Adrenal gland (tissue), 19 donors: ENCODE data around the gene ZNF215. TPM values are rescaled to one million over a fixed set of nuclear protein-coding genes. Genes with fewer than 3 reads are reported as not detected.
"Not testable (repeated sequence)": the region's sequence is repeated elsewhere in the genome, so short reads cannot be mapped to it uniquely, and the experiment has no call there.

Experiments
- DNase-seq, 7 donors: peaks; one replicate each; pipeline ENCODE4 v3.0.0-alpha.2; 2019 to 2020
- H3K27ac ChIP-seq, 5 donors: fragments of 200-600 bp; sonication (generic) in 4 of 5; 1 replicate in 3 of 5; 2 replicates in 2 of 5; pipeline versions ENCODE4 v1.5.1 to v1.8.0; 2016 to 2020; ENCODE audit warnings: mild to moderate bottlenecking in 1 of 5
- H3K27me3 ChIP-seq: fragments of 200-600 bp; 2 replicates; pipeline ENCODE4 v1.8.0; 2021
- H3K36me3 ChIP-seq, 2 donors: fragments of 200-600 bp; replicated peaks in 1 of 2; 1 replicate in 1 of 2; 2 replicates in 1 of 2; pipeline versions ENCODE4 v1.5.1 to v1.8.0; 2018 to 2022
- H3K4me1 ChIP-seq, 2 donors: fragments of 200-600 bp; replicated peaks in 1 of 2; 1 replicate in 1 of 2; 2 replicates in 1 of 2; pipeline versions ENCODE4 v1.5.1 to v1.8.0; 2018 to 2021
- H3K4me3 ChIP-seq, 4 donors: fragments of 200-600 bp; sonication (generic) in 3 of 4; one replicate each; pipeline ENCODE4 v1.5.1; 2016 to 2018
- H3K9me3 ChIP-seq, 3 donors: fragments of 200-600 bp; sonication (generic) in 1 of 3; replicated peaks in 1 of 3; 1 replicate in 2 of 3; 2 replicates in 1 of 3; pipeline versions ENCODE4 v1.5.1 to v1.8.0; 2016 to 2021
- POLR2A ChIP-seq, 2 donors: fragments of 450-650 bp; IDR thresholded peaks; one replicate each; pipeline ENCODE4 v1.6.1; 2017; ENCODE audit warnings: antibody characterized with exemption in 2 of 2, mild to moderate bottlenecking in 2 of 2, moderate library complexity in 1 of 2
- WGBS, 4 donors: extraction: QIAGEN DNeasy Blood & Tissue Kit in 2 of 4; methylation state at CpG; one replicate each; pipeline versions ENCODE4 v1.1.5 to v1.1.7; 2013 to 2017; 5-methylcytosine and 5-hydroxymethylcytosine counted together
- intact Hi-C, 2 donors: fragments of 100-400 bp; cut with DNase I; formaldehyde crosslinking; loops; one replicate each; pipeline versions ENCODE4 v1.14.1 to v1.15.0; 2022 to 2023
- long read RNA-seq, 10 donors: library from polyadenylated mRNA in 3 of 10; unstranded in 2 of 10; stranded (forward) in 1 of 10; transcript quantifications; one replicate each; pipeline ENCODE4 v2.0.0 and lab custom pipeline, GENCODE V29; 2021 to 2026
- polyA plus RNA-seq, 3 donors: library from polyadenylated mRNA; stranded (reverse); fragments of 200-250 nt in 2 of 3; fragments of 350-450 nt in 1 of 3; fragmentation: Illumina TruSeq in 1 of 3; extraction: RNeasy Lipid Tissue Mini Kit (QIAGEN cat#74804) in 1 of 3; gene quantifications; one replicate each; pipeline ENCODE4 v1.2.3, GENCODE V29; 2013 to 2014
- total RNA-seq, 9 donors: library from RNA; depleted of rRNA in 4 of 9; stranded (reverse); fragments of >200 nt in 4 of 9; fragments of 120-200 nt in 1 of 9; fragmentation: NEBNext Ultra II Directional in 1 of 9; extraction: Animal tissue kit (Norgen Biotek cat#: 25700) in 1 of 9; gene quantifications; one replicate each; pipeline versions ENCODE4 v1.1.0 to v1.2.4, GENCODE V29; 2013 to 2023
- TF ChIP-seq, protein P1 (sequence below), 6 experiments: fragments of 450-650 bp in 4 of 6; fragments of 200-600 bp in 2 of 6; sonication (generic) in 1 of 6; IDR thresholded peaks; 1 replicate in 5 of 6; 2 replicates in 1 of 6; pipeline versions ENCODE4 v1.5.1 to v1.8.0; 2016 to 2021; ENCODE audit warnings: antibody characterized with exemption in 6 of 6, mild to moderate bottlenecking in 2 of 6, moderate library complexity in 1 of 6
- donor health status: healthy with polysubstance abuse.
- donor health status: Bipolar disorder and iron deficiency.
- donor health status: DM: yes; HTN: yes; CAD: no.
- donor health status: DM: no; HTN: no; CAD: no.
- donor health status: DM: no; HTN: no; CAD: no.
- donor health status: DM: yes; HTN: yes; CAD: no.

ZNF215 gene
- total RNA-seq = 1 to 10 TPM in 6 of 9 donors, under 1 TPM in 3; 0.51 to 2.6 (median 1.8) TPM
- 1 to 10 TPM in 1 of 3 donors, under 1 TPM in 2; 0.34 to 2.6 (median 0.64) TPM for polyA plus RNA-seq
- long read RNA-seq, donor 1 = 0 reads
- long read RNA-seq, donor 2 = 0 reads
- long read RNA-seq, donor 3 = 0 reads
- long read RNA-seq, donor 4 = 0 reads
- long read RNA-seq, donor 5, partial matches to known transcripts = 0 of 1 reads
- long read RNA-seq, donor 5, other reads (novel, unspliced or antisense) = 0 of 1 reads
- long read RNA-seq, donor 6 = 0 reads
- long read RNA-seq, donor 7 = 0 reads
- long read RNA-seq, donor 8 = 0 reads
- long read RNA-seq, donor 9 = 0 reads
- long read RNA-seq, donor 10 = 0 reads

- intact Hi-C loops = no loop called here
- Histone ChIP-seq H3K9me3 (no peaks in the 10 kb centered on the region), H3K27ac (peak within 1 kb of the TSS in 3 of 5 donors; percentile 35 to 73 (median 55)), H3K4me1 (no peaks in the 10 kb centered on the region), H3K27me3 (no peaks in the 10 kb centered on the region), H3K36me3 (no peaks in the 10 kb centered on the region), H3K4me3 (peak within 1 kb of the TSS in 2 of 4 donors; percentile 29 to 78)
- TF ChIP-seq, protein P1, sequence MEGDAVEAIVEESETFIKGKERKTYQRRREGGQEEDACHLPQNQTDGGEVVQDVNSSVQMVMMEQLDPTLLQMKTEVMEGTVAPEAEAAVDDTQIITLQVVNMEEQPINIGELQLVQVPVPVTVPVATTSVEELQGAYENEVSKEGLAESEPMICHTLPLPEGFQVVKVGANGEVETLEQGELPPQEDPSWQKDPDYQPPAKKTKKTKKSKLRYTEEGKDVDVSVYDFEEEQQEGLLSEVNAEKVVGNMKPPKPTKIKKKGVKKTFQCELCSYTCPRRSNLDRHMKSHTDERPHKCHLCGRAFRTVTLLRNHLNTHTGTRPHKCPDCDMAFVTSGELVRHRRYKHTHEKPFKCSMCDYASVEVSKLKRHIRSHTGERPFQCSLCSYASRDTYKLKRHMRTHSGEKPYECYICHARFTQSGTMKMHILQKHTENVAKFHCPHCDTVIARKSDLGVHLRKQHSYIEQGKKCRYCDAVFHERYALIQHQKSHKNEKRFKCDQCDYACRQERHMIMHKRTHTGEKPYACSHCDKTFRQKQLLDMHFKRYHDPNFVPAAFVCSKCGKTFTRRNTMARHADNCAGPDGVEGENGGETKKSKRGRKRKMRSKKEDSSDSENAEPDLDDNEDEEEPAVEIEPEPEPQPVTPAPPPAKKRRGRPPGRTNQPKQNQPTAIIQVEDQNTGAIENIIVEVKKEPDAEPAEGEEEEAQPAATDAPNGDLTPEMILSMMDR (IDR thresholded peaks at IDR 0.05) = no peak
- peak in 1 of 2 donors; percentile 10 for TF ChIP-seq POLR2A (IDR thresholded peaks at IDR 0.05)
- peak; percentile 56 to 85 (median 79) for DNase-seq
- WGBS, 4 donors = 1 to 2% (median 2%) methylated on average over 26 to 61 of the region's 61 CpGs
Measured at GRCh38 chr11:6926208-6927029, at the start of gene ZNF215. ZNF215 (plus strand) TSS chr11:6926426; CDS start chr11:6932273, 5,847 bp downstream.

DNA sequence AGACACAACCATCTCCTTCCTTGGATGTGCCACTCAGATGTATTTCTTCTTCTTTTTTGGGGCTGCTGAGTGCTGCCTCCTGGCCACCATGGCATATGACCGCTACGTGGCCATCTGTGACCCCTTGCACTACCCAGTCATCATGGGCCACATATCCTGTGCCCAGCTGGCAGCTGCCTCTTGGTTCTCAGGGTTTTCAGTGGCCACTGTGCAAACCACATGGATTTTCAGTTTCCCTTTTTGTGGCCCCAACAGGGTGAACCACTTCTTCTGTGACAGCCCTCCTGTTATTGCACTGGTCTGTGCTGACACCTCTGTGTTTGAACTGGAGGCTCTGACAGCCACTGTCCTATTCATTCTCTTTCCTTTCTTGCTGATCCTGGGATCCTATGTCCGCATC is 49.3 kb upstream of the ZNF215 start:
- WGBS, 4 donors = 66 to 89% (median 83%) methylated on average over 3 of the region's 3 CpGs
- TF ChIP-seq, protein P1 (IDR thresholded peaks at IDR 0.05) = no peak
- no peak for TF ChIP-seq POLR2A (IDR thresholded peaks at IDR 0.05)
- Histone ChIP-seq H3K36me3 (no peaks in the 10 kb centered on the region), H3K27me3 (no peaks in the 10 kb centered on the region), H3K27ac (no peak overlapping the region), H3K4me1 (no peaks in the 10 kb centered on the region), H3K9me3 (no peaks in the 10 kb centered on the region), H3K4me3 (no peak overlapping the region)
- DNase-seq = no peak
- intact Hi-C loops = no loop called here

- intact Hi-C loops = no loop called here
- no peaks in the 10 kb centered on the region for H3K27me3 ChIP-seq
- no peak overlapping the region for H3K27ac ChIP-seq
- H3K4me3 ChIP-seq = no peak overlapping the region
- H3K36me3 ChIP-seq = no peaks in the 10 kb centered on the region
- H3K9me3 ChIP-seq = no peaks in the 10 kb centered on the region
- DNase-seq = no peak
- H3K4me1 ChIP-seq = no peaks in the 10 kb centered on the region
- TF ChIP-seq POLR2A (IDR thresholded peaks at IDR 0.05) = no peak
Measured at GRCh38 chr11:6882751-6883150, 43.5 kb upstream of the ZNF215 start.

GRCh38 chr11:6887711-6888110 is 38.5 kb upstream of the ZNF215 start:
- H3K4me1 ChIP-seq, H3K27me3 ChIP-seq, H3K9me3 ChIP-seq, H3K4me3 ChIP-seq, DNase-seq, H3K36me3 ChIP-seq, H3K27ac ChIP-seq, intact Hi-C loops: not testable (repeated sequence)
- WGBS, 4 donors = 76 to 96% (median 90%) methylated on average over 5 of the region's 5 CpGs

- 81 to 91% (median 85%) methylated on average over 4 of the region's 4 CpGs for WGBS, 4 donors
- TF ChIP-seq, protein P1 (IDR thresholded peaks at IDR 0.05) = no peak
- TF ChIP-seq POLR2A (IDR thresholded peaks at IDR 0.05) = no peak
- H3K4me3 ChIP-seq = no peak overlapping the region
- DNase-seq = no peak
- H3K4me1 ChIP-seq = no peaks in the 10 kb centered on the region
- no peak overlapping the region for H3K27ac ChIP-seq
- no peaks in the 10 kb centered on the region for H3K9me3 ChIP-seq
- H3K27me3 ChIP-seq = peaks cover 4% of the 10 kb centered on the region
- intact Hi-C loops = no loop called here
- no peaks in the 10 kb centered on the region for H3K36me3 ChIP-seq
Measured at GRCh38 chr11:6888830-6889229, 37.4 kb upstream of the ZNF215 start.
